GM18498 (cell line): ENCODE results near the gene EYS.

Source experiments
- ATAC-seq: cut with Tn5 transposase; IDR thresholded peaks from one replicate; pipeline ENCODE4 v1.9.1; 2021; ENCODE audit warnings: mild to moderate bottlenecking, moderate library complexity; ENCODE audit not compliant: unreplicated experiment

EYS gene

GRCh38 chr6:64750910-64751309, 956.1 kb downstream of the EYS start:
- no peak for ATAC-seq

GRCh38 chr6:64737418-64737817, 969.6 kb downstream of the EYS start:
- ATAC-seq: no peak

GRCh38 chr6:64736421-64736950, 970.5 kb downstream of the EYS start:
- ATAC-seq: no peak

GRCh38 chr6:64733433-64733832, 973.6 kb downstream of the EYS start:
- no peak for ATAC-seq

- ATAC-seq: no peak
Measured at GRCh38 chr6:64732888-64733287, 974.1 kb downstream of the EYS start.

GRCh38 chr6:64729522-64729921, 977.5 kb downstream of the EYS start:
- no peak for ATAC-seq

GRCh38 chr6:64727075-64727474, 980.0 kb downstream of the EYS start:
- no peak for ATAC-seq

- no peak for ATAC-seq
Measured at GRCh38 chr6:64724091-64724490, 982.9 kb downstream of the EYS start.

GRCh38 chr6:64723327-64724058, 983.5 kb downstream of the EYS start:
- no peak for ATAC-seq

- ATAC-seq: no peak
Measured at GRCh38 chr6:64721865-64722264, 985.2 kb downstream of the EYS start.

- no peak for ATAC-seq
Measured at GRCh38 chr6:64717281-64717680, 989.7 kb downstream of the EYS start.

GRCh38 chr6:64715624-64716023, 991.4 kb downstream of the EYS start:
- no peak for ATAC-seq

GRCh38 chr6:64714073-64714472, 993.0 kb downstream of the EYS start:
- ATAC-seq: no peak

GRCh38 chr6:64713175-64713574, 993.9 kb downstream of the EYS start:
- no peak for ATAC-seq

GRCh38 chr6:64712606-64713005, 994.4 kb downstream of the EYS start:
- ATAC-seq: no peak

GRCh38 chr6:64703922-64704321, 1003.1 kb downstream of the EYS start:
- no peak for ATAC-seq

GRCh38 chr6:64696053-64696452, 1011.0 kb downstream of the EYS start:
- ATAC-seq: no peak

GRCh38 chr6:64694356-64694755, 1012.7 kb downstream of the EYS start:
- ATAC-seq: no peak

GRCh38 chr6:64691064-64691463, 1016.0 kb downstream of the EYS start:
- no peak for ATAC-seq

- no peak for ATAC-seq
Measured at GRCh38 chr6:64685401-64685800, 1021.6 kb downstream of the EYS start.

- ATAC-seq: no peak
Measured at GRCh38 chr6:64683682-64684081, 1023.3 kb downstream of the EYS start.

- ATAC-seq: no peak
Measured at GRCh38 chr6:64681416-64682160, 1025.4 kb downstream of the EYS start.
